Naive B cell (primary cell): ENCODE measurements around the gene BRCA1. TPM values are rescaled to one million over a fixed set of nuclear protein-coding genes. Genes with fewer than 3 reads are reported as not detected.
A peak's percentile ranks its signal among the peaks of the same experiment; 100 is the strongest.
"Not testable (repeated sequence)": the region's sequence is repeated elsewhere in the genome, so short reads cannot be mapped to it uniquely, and the experiment has no call there.

Experiments
- ATAC-seq, 2 donors: fragments of 150-1000 bp; cut with Tn5 transposase; 2 replicates each; pipeline ENCODE4 v1.10.0; 2021; ENCODE audit warnings: low read depth in 2 of 2, mild to moderate bottlenecking in 2 of 2, moderate library complexity in 2 of 2
- DNase-seq: peaks from one replicate; pipeline ENCODE4 v3.0.0; 2022
- H3K27ac Mint-ChIP-seq, 6 donors: one replicate each; pipeline ENCODE4 v1.8.0; 2020 to 2022; ENCODE audit warnings: mild to moderate bottlenecking in 6 of 6, mixed read lengths in 6 of 6, moderate library complexity in 5 of 6, inconsistent platforms in 2 of 6
- H3K27me3 Mint-ChIP-seq, 3 donors: one replicate each; pipeline ENCODE4 v1.8.0; 2021 to 2022; ENCODE audit warnings: mixed read lengths in 3 of 3, mild to moderate bottlenecking in 1 of 3
- H3K36me3 Mint-ChIP-seq, 2 donors: one replicate each; pipeline ENCODE4 v1.8.0; 2020 to 2022; ENCODE audit warnings: mixed read lengths in 2 of 2, inconsistent platforms in 1 of 2, mild to moderate bottlenecking in 1 of 2
- H3K4me1 Mint-ChIP-seq, 3 donors: one replicate each; pipeline ENCODE4 v1.8.0; 2020 to 2022; ENCODE audit warnings: mixed read lengths in 3 of 3, inconsistent platforms in 1 of 3, mild to moderate bottlenecking in 1 of 3, moderate library complexity in 1 of 3
- H3K4me3 Mint-ChIP-seq, 8 donors: one replicate each; pipeline ENCODE4 v1.8.0; 2020 to 2022; ENCODE audit warnings: mild to moderate bottlenecking in 8 of 8, mixed read lengths in 8 of 8, moderate library complexity in 8 of 8, inconsistent platforms in 2 of 8
- H3K9me3 Mint-ChIP-seq, 7 donors: one replicate each; pipeline ENCODE4 v1.8.0; 2020 to 2022; ENCODE audit warnings: mixed read lengths in 7 of 7, mild to moderate bottlenecking in 5 of 7, inconsistent platforms in 2 of 7, moderate library complexity in 1 of 7
- polyA plus RNA-seq, 6 donors: library from polyadenylated mRNA; unstranded; fragments of 300-500 nt; fragmentation: Illumina TruSeq; gene quantifications; one replicate each; pipeline ENCODE4 v1.2.3, GENCODE V29; 2021; ENCODE audit warnings: low read depth in 6 of 6

Gene BRCA1
- polyA plus RNA-seq, 6 donors from 2014 or later: 0.14 to 4.7 (median 3.5) TPM

GRCh38 chr17:43146649-43147048 is 21.5 kb upstream of the BRCA1 start:
- H3K4me3 Mint-ChIP-seq: no peak overlapping the region
- no peaks in the 10 kb centered on the region for H3K9me3 Mint-ChIP-seq
- DNase-seq (no peak), ATAC-seq (no peak)
- no peaks in the 10 kb centered on the region for H3K27me3 Mint-ChIP-seq
- H3K36me3 Mint-ChIP-seq: no peaks in the 10 kb centered on the region
- H3K27ac Mint-ChIP-seq: no peak overlapping the region
- no peaks in the 10 kb centered on the region for H3K4me1 Mint-ChIP-seq

- Mint-ChIP-seq H3K9me3 (no peaks in the 10 kb centered on the region), H3K4me3 (no peak overlapping the region), H3K27ac (no peak overlapping the region), H3K36me3 (no peaks in the 10 kb centered on the region), H3K27me3 (no peaks in the 10 kb centered on the region), H3K4me1 (peaks cover 0 to 11% (median 4%) of the 10 kb centered on the region in 3 donors)
- DNase-seq (no peak), ATAC-seq (no peak)
These were observed 18.0 kb upstream of the BRCA1 start for GRCh38 chr17:43143201-43143600.

- Mint-ChIP-seq H3K36me3 (no peaks in the 10 kb centered on the region), H3K9me3 (no peaks in the 10 kb centered on the region), H3K4me3 (no peak overlapping the region), H3K27me3 (no peaks in the 10 kb centered on the region), H3K27ac (peak overlapping the region in 2 of 6 donors; percentile 74 to 93), H3K4me1 (peaks cover 0 to 14% (median 6%) of the 10 kb centered on the region in 3 donors)
- ATAC-seq (no peak), DNase-seq (no peak)
These were observed 17.0 kb upstream of the BRCA1 start for GRCh38 chr17:43142153-43142552.

GRCh38 chr17:43140396-43141332 is 15.5 kb upstream of the BRCA1 start:
- H3K27me3 Mint-ChIP-seq: no peaks in the 10 kb centered on the region
- no peaks in the 10 kb centered on the region for H3K36me3 Mint-ChIP-seq
- no peak overlapping the region for H3K27ac Mint-ChIP-seq
- no peaks in the 10 kb centered on the region for H3K9me3 Mint-ChIP-seq
- ATAC-seq (no peak), DNase-seq (no peak)
- peaks cover 6 to 19% (median 10%) of the 10 kb centered on the region in 3 donors for H3K4me1 Mint-ChIP-seq
- H3K4me3 Mint-ChIP-seq: no peak overlapping the region

- not testable (repeated sequence) for H3K36me3 Mint-ChIP-seq, DNase-seq, H3K9me3 Mint-ChIP-seq, H3K27me3 Mint-ChIP-seq, H3K27ac Mint-ChIP-seq, ATAC-seq, H3K4me3 Mint-ChIP-seq
- H3K4me1 Mint-ChIP-seq: peaks cover 13 to 24% (median 16%) of the 10 kb centered on the region in 3 donors
These were observed 13.4 kb upstream of the BRCA1 start for GRCh38 chr17:43138531-43138930.

GRCh38 chr17:43136574-43136973 is 11.4 kb upstream of the BRCA1 start:
- not testable (repeated sequence) for H3K9me3 Mint-ChIP-seq, H3K4me3 Mint-ChIP-seq, ATAC-seq, H3K27me3 Mint-ChIP-seq, H3K36me3 Mint-ChIP-seq, DNase-seq
- Mint-ChIP-seq H3K4me1 (peaks cover 15 to 27% (median 21%) of the 10 kb centered on the region in 3 donors), H3K27ac (peak overlapping the region in 1 of 6 donors; percentile 56)

GRCh38 chr17:43135454-43135819 is 10.3 kb upstream of the BRCA1 start:
- no peak overlapping the region for H3K27ac Mint-ChIP-seq
- DNase-seq: no peak
- H3K9me3 Mint-ChIP-seq: no peaks in the 10 kb centered on the region
- no peaks in the 10 kb centered on the region for H3K36me3 Mint-ChIP-seq
- H3K4me1 Mint-ChIP-seq: peaks cover 16 to 25% (median 21%) of the 10 kb centered on the region in 3 donors
- no peak overlapping the region for H3K4me3 Mint-ChIP-seq
- ATAC-seq: no peak
- H3K27me3 Mint-ChIP-seq: no peaks in the 10 kb centered on the region

GRCh38 chr17:43134774-43135453 is 9.8 kb upstream of the BRCA1 start:
- DNase-seq: no peak
- Mint-ChIP-seq H3K27me3 (no peaks in the 10 kb centered on the region), H3K27ac (no peak overlapping the region), H3K36me3 (no peaks in the 10 kb centered on the region), H3K4me3 (no peak overlapping the region), H3K4me1 (peaks cover 14 to 23% (median 22%) of the 10 kb centered on the region in 3 donors), H3K9me3 (no peaks in the 10 kb centered on the region)
- no peak for ATAC-seq

GRCh38 chr17:43133439-43133838 is 8.3 kb upstream of the BRCA1 start:
- not testable (repeated sequence) for DNase-seq, H3K27me3 Mint-ChIP-seq, ATAC-seq, H3K36me3 Mint-ChIP-seq, H3K9me3 Mint-ChIP-seq
- Mint-ChIP-seq H3K4me3 (peak overlapping the region in 1 of 8 donors; percentile 54), H3K27ac (peak overlapping the region in 2 of 6 donors; percentile 12 to 79), H3K4me1 (peaks cover 14 to 38% (median 22%) of the 10 kb centered on the region in 3 donors)

GRCh38 chr17:43132117-43132516 is 7.0 kb upstream of the BRCA1 start:
- H3K27ac Mint-ChIP-seq: peak overlapping the region in 1 of 6 donors; percentile 22
- no peak for DNase-seq
- no peak for ATAC-seq
- peaks cover 12 to 46% (median 23%) of the 10 kb centered on the region in 3 donors for H3K4me1 Mint-ChIP-seq
- H3K36me3 Mint-ChIP-seq: no peaks in the 10 kb centered on the region
- no peak overlapping the region for H3K4me3 Mint-ChIP-seq
- no peaks in the 10 kb centered on the region for H3K9me3 Mint-ChIP-seq
- no peaks in the 10 kb centered on the region for H3K27me3 Mint-ChIP-seq

GRCh38 chr17:43129671-43130010 is 4.5 kb upstream of the BRCA1 start:
- H3K27ac Mint-ChIP-seq: peak overlapping the region in 4 of 6 donors; percentile 29 to 70 (median 66)
- peaks cover 27 to 54% (median 32%) of the 10 kb centered on the region in 3 donors for H3K4me1 Mint-ChIP-seq
- peak overlapping the region in 1 of 8 donors; percentile 30 for H3K4me3 Mint-ChIP-seq
- no peak for DNase-seq
- no peaks in the 10 kb centered on the region for H3K36me3 Mint-ChIP-seq
- no peaks in the 10 kb centered on the region for H3K9me3 Mint-ChIP-seq
- H3K27me3 Mint-ChIP-seq: no peaks in the 10 kb centered on the region
- no peak for ATAC-seq

GRCh38 chr17:43127333-43127876 is 2.2 kb upstream of the BRCA1 start:
- Mint-ChIP-seq H3K4me3 (peak overlapping the region; percentile 9 to 76 (median 52)), H3K27ac (peak overlapping the region in 4 of 6 donors; percentile 28 to 42 (median 34)), H3K4me1 (peaks cover 23 to 50% (median 30%) of the 10 kb centered on the region in 3 donors)
- not testable (repeated sequence) for H3K36me3 Mint-ChIP-seq, H3K27me3 Mint-ChIP-seq, H3K9me3 Mint-ChIP-seq, ATAC-seq, DNase-seq

GRCh38 chr17:43126911-43127290 is 1.7 kb upstream of the BRCA1 start:
- ATAC-seq: no peak
- Mint-ChIP-seq H3K27ac (peak overlapping the region in 3 of 6 donors; percentile 31 to 42 (median 38)), H3K36me3 (no peaks in the 10 kb centered on the region), H3K27me3 (no peaks in the 10 kb centered on the region), H3K4me1 (peaks cover 23 to 48% (median 30%) of the 10 kb centered on the region in 3 donors), H3K9me3 (no peaks in the 10 kb centered on the region), H3K4me3 (peak overlapping the region in 7 of 8 donors; percentile 15 to 76 (median 54))
- DNase-seq: no peak
